ENCODE measurements around the gene GPR151. TPM values are rescaled to one million over a fixed set of nuclear protein-coding genes. Genes with fewer than 3 reads are reported as not detected.

GPR151 gene
- total RNA-seq, 2 experiments from 2014 or later, result not detected

Small RNA genes within 50 kb of the gene (small RNA-seq; reads per million reads assigned to genes)
- not detected for gene RF02271

Other genes with a start within 250 kb of the GPR151 start
- not detected in 2 replicates for gene POU4F3, start 177.4 kb downstream of the GPR151 start, total RNA-seq (2014; rRNA removed; shearing (Covaris generic))
- gene POU4F3, start 177.4 kb downstream of the GPR151 start, total RNA-seq (2022), result not detected in 2 replicates
- 115 and 136 TPM in 2 replicates for gene TCERG1, start 68.9 kb downstream of the GPR151 start, total RNA-seq (2014; rRNA removed; shearing (Covaris generic))
- gene TCERG1, start 68.9 kb downstream of the GPR151 start, total RNA-seq (2022), result 164 and 173 TPM in 2 replicates

Measured in OCI-LY7 (cell line).